Neural progenitor cell (in vitro differentiated cells): Measurements from ENCODE around the gene SLC19A3.

Experiments used
- CTCF ChIP-seq: fragments of 200-600 bp; sonication (generic); IDR thresholded peaks from 2 replicates; pipeline ENCODE4 v1.5.1; 2017; ENCODE audit warnings: antibody characterized with exemption, mild to moderate bottlenecking
- EZH2 ChIP-seq: fragments of 200-600 bp; sonication (generic); IDR thresholded peaks from 2 replicates; pipeline ENCODE4 v1.6.1; 2017; ENCODE audit warnings: antibody characterized with exemption, mild to moderate bottlenecking, moderate library complexity
- EZH2phosphoT487 ChIP-seq: fragments of 200-600 bp; sonication (generic); IDR thresholded peaks from 2 replicates; pipeline ENCODE4 v1.6.1; 2017; ENCODE audit warnings: antibody characterized with exemption

- no peak for TF ChIP-seq CTCF
- TF ChIP-seq EZH2phosphoT487 = no peak
- TF ChIP-seq EZH2 = peak; percentile 37
These were observed at the start of gene SLC19A3 for GRCh38 chr2:227717687-227718567.
